Measurements from ENCODE around the gene GNB1L. TPM values are rescaled to one million over a fixed set of nuclear protein-coding genes. Genes with fewer than 3 reads are reported as not detected.

GNB1L gene
- total RNA-seq, 1 experiment from 2014 or later: 10.3 TPM

GRCh38 chr22:19888131-19888746 lies 33.6 kb upstream of the GNB1L start:
- CTCF ChIA-PET: no interaction called here
- Histone ChIP-seq H3K79me2 (ENCODE audit: low read depth) (no peaks in the 10 kb centered on the region), H3K9me2 (ENCODE audit: insufficient read depth) (no peaks in the 10 kb centered on the region), H2AFZ (no peak overlapping the region), H3K36me3 (ENCODE audit: low read depth) (no peaks in the 10 kb centered on the region), H3K4me1 (replicated peaks; ENCODE audit: insufficient read depth) (peaks cover 14% of the 10 kb centered on the region), H3K9me3 (ENCODE audit: insufficient read depth, low read depth) (no peaks in the 10 kb centered on the region), H3K4me2 (no peak overlapping the region), H3K27ac (no peak overlapping the region), H3K27me3 (ENCODE audit: insufficient read depth, low read depth) (no peaks in the 10 kb centered on the region), H3F3A (ENCODE audit: insufficient read depth, low read depth) (peaks cover 12% of the 10 kb centered on the region; the same call in 1 of the 2 replicates), H4K20me1 (ENCODE audit: insufficient read depth) (no peaks in the 10 kb centered on the region), H3K4me3 (no peak overlapping the region)
- no TSS peak for BruUV-seq (replicated peaks)
- no peak for TF ChIP-seq CTCF (conservative IDR thresholded peaks at IDR 0.05)
- no peak for TF ChIP-seq EZH2 (IDR thresholded peaks at IDR 0.05; ENCODE audit: low read depth)
- POLR2A ChIA-PET (ENCODE audit: unreplicated experiment): no interaction called here
- intact Hi-C loops (cut with micrococcal nuclease; ENCODE audit: unreplicated experiment): loop anchor here (10.0 kb wide), 1 partner anchor 123 kb away; the partner anchor contains the start of gene TBX1
- DNase-seq: no peak

- Histone ChIP-seq H3K27me3 (ENCODE audit: insufficient read depth, low read depth) (no peaks in the 10 kb centered on the region), H3K4me3 (no peak overlapping the region), H3K9me2 (ENCODE audit: insufficient read depth) (no peaks in the 10 kb centered on the region), H3K4me1 (replicated peaks; ENCODE audit: insufficient read depth) (peaks cover 16% of the 10 kb centered on the region), H3K36me3 (ENCODE audit: low read depth) (no peaks in the 10 kb centered on the region), H3K9me3 (ENCODE audit: insufficient read depth, low read depth) (no peaks in the 10 kb centered on the region), H3K79me2 (ENCODE audit: low read depth) (no peaks in the 10 kb centered on the region), H3K27ac (no peak overlapping the region), H3K4me2 (0 out of 2 replicates have a peak overlapping the region, but pooled peaks have one; percentile 16), H3F3A (ENCODE audit: insufficient read depth, low read depth) (peaks cover 20% of the 10 kb centered on the region; the same call in 1 of the 2 replicates), H4K20me1 (ENCODE audit: insufficient read depth) (no peaks in the 10 kb centered on the region), H2AFZ (no peak overlapping the region)
- BruUV-seq (replicated peaks): no TSS peak
- TF ChIP-seq EZH2 (IDR thresholded peaks at IDR 0.05; ENCODE audit: low read depth) (no peak), CTCF (conservative IDR thresholded peaks at IDR 0.05) (no peak)
- no peak for DNase-seq
- intact Hi-C loops (cut with micrococcal nuclease; ENCODE audit: unreplicated experiment): loop anchor here (10.0 kb wide), 1 partner anchor 123 kb away; the partner anchor contains the start of gene TBX1
- POLR2A ChIA-PET (ENCODE audit: unreplicated experiment): no interaction called here
- CTCF ChIA-PET: no interaction called here
Observed at GRCh38 chr22:19887256-19887985, 32.7 kb upstream of the GNB1L start.

- Histone ChIP-seq H3K9me3 (ENCODE audit: insufficient read depth, low read depth) (no peaks in the 10 kb centered on the region), H4K20me1 (ENCODE audit: insufficient read depth) (no peaks in the 10 kb centered on the region; the same call in 1 of the 2 replicates), H3K27me3 (ENCODE audit: insufficient read depth, low read depth) (no peaks in the 10 kb centered on the region), H2AFZ (no peak overlapping the region), H3K4me3 (no peak overlapping the region), H3K36me3 (ENCODE audit: low read depth) (no peaks in the 10 kb centered on the region), H3K4me2 (0 out of 2 replicates have a peak overlapping the region, but pooled peaks have one; percentile 16), H3K27ac (no peak overlapping the region), H3K9me2 (ENCODE audit: insufficient read depth) (no peaks in the 10 kb centered on the region), H3K79me2 (ENCODE audit: low read depth) (no peaks in the 10 kb centered on the region), H3K4me1 (replicated peaks; ENCODE audit: insufficient read depth) (peaks cover 23% of the 10 kb centered on the region), H3F3A (ENCODE audit: insufficient read depth, low read depth) (peaks cover 27% of the 10 kb centered on the region)
- no TSS peak for BruUV-seq (replicated peaks)
- intact Hi-C loops (cut with micrococcal nuclease; ENCODE audit: unreplicated experiment): loop anchor here (10.0 kb wide), 1 partner anchor 122 kb away; the partner anchor contains the start of gene TBX1
- DNase-seq: peak in 1 of 2 experiments; percentile 80
- ChIA-PET POLR2A (ENCODE audit: unreplicated experiment) (no interaction called here), CTCF (no interaction called here)
- TF ChIP-seq EZH2 (IDR thresholded peaks at IDR 0.05; ENCODE audit: low read depth) (no peak), CTCF (conservative IDR thresholded peaks at IDR 0.05) (no peak)
Observed at GRCh38 chr22:19886605-19887255, 32.1 kb upstream of the GNB1L start.
